ENCODE data around the gene SIPA1. TPM values are rescaled to one million over a fixed set of nuclear protein-coding genes. Genes with fewer than 3 reads are reported as not detected.
A peak's percentile ranks its signal among the peaks of the same experiment; 100 is the strongest.

The SIPA1 gene
- total and polyA plus RNA-seq, 8 donors: 40.5 to 107 (median 47.8) TPM

- Histone ChIP-seq H3K9me3 (no peaks in the 10 kb centered on the region), H3K27me3 (no peaks in the 10 kb centered on the region), H3K4me1 (peaks cover 32 to 54% of the 10 kb centered on the region in 2 donors), H3K4me3 (peak overlapping the region; percentile 42 to 55), H3K36me3 (peaks cover 0 to 80% of the 10 kb centered on the region in 2 donors), H3K27ac (peak overlapping the region; percentile 97 to 98)
- intact Hi-C loops (cut with DNase I): no loop called here
- DNase-seq (peak in 1 of 4 donors; percentile 64), ATAC-seq (peak; percentile 2)
- TF ChIP-seq, protein P1, sequence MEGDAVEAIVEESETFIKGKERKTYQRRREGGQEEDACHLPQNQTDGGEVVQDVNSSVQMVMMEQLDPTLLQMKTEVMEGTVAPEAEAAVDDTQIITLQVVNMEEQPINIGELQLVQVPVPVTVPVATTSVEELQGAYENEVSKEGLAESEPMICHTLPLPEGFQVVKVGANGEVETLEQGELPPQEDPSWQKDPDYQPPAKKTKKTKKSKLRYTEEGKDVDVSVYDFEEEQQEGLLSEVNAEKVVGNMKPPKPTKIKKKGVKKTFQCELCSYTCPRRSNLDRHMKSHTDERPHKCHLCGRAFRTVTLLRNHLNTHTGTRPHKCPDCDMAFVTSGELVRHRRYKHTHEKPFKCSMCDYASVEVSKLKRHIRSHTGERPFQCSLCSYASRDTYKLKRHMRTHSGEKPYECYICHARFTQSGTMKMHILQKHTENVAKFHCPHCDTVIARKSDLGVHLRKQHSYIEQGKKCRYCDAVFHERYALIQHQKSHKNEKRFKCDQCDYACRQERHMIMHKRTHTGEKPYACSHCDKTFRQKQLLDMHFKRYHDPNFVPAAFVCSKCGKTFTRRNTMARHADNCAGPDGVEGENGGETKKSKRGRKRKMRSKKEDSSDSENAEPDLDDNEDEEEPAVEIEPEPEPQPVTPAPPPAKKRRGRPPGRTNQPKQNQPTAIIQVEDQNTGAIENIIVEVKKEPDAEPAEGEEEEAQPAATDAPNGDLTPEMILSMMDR (IDR thresholded peaks at IDR 0.05): no peak
Observed at GRCh38 chr11:65651589-65652510, 13.9 kb downstream of the SIPA1 start.

GRCh38 chr11:65652511-65653228, 14.8 kb downstream of the SIPA1 start:
- peaks cover 0 to 80% of the 10 kb centered on the region in 2 donors for H3K36me3 ChIP-seq

DNA sequence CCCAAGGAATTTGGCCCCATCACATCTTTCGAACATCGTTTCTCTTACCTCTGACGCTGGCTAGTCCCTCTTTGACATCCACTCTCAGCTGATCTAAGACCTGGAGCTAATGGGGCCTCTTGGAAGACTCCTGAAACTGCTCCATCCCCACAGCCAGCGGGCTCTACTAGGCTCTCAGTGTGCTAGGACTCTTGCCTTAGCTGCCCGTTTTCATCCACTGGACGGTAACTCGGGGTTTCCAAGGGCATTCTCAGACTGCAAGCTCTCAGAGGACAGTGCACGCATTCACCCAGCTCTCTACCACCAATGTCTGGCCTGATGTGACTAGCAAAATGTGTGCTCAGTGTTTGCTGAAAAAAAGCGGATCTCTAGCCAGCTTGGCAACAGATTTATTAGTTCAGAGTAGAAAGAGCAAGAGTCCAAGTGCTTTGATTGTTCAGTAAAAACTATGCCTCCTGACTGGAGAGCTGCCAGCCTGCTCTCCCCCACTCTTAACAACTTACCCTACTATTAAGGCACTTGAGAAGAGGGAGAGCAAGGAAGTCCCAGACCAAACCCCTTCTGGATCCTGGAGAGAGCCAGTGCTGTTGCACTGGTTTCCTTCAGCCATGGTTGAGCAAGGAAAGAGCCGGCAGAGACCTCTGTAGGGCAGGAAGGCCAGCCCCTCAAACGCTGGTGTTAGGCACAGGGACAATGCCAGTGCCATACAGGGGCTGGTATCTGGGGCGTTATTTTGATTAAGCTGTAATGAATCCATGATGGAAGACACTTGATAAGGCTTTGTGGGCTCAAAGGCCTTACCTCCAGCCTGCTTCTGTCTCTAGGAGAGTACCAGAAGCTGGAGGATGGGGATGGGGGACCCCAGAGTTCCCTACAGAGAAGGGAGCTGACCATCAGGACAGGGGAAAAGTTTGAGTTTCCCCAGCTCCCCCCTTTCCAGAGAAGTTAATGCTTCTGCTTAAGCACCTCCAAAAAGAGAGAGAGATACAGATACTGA, 15.6 kb downstream of the SIPA1 start:
- Histone ChIP-seq H3K27me3 (no peaks in the 10 kb centered on the region), H3K9me3 (no peaks in the 10 kb centered on the region), H3K36me3 (peaks cover 0 to 80% of the 10 kb centered on the region in 2 donors), H3K27ac (peak overlapping the region; percentile 97 to 98), H3K4me1 (peaks cover 32 to 61% of the 10 kb centered on the region in 2 donors), H3K4me3 (peak overlapping the region; percentile 42 to 55)
- ATAC-seq (peak; percentile 15), DNase-seq (peak in 2 of 4 donors; percentile 55 to 82)
- TF ChIP-seq, protein P1 (IDR thresholded peaks at IDR 0.05): no peak
- intact Hi-C loops (cut with DNase I): no loop called here

More at GRCh38 chr11:65652511-65653228, 14.8 kb downstream of the SIPA1 start:
- Histone ChIP-seq H3K27me3 (no peaks in the 10 kb centered on the region), H3K9me3 (no peaks in the 10 kb centered on the region), H3K4me3 (peak overlapping the region; percentile 42 to 55), H3K4me1 (peaks cover 32 to 54% of the 10 kb centered on the region in 2 donors), H3K27ac (peak overlapping the region; percentile 97 to 98)
- ATAC-seq: peak; percentile 95
- TF ChIP-seq, protein P1 (IDR thresholded peaks at IDR 0.05): no peak
- intact Hi-C loops (cut with DNase I): no loop called here
- peak; percentile 94 to 99 (median 96) for DNase-seq

DNA sequence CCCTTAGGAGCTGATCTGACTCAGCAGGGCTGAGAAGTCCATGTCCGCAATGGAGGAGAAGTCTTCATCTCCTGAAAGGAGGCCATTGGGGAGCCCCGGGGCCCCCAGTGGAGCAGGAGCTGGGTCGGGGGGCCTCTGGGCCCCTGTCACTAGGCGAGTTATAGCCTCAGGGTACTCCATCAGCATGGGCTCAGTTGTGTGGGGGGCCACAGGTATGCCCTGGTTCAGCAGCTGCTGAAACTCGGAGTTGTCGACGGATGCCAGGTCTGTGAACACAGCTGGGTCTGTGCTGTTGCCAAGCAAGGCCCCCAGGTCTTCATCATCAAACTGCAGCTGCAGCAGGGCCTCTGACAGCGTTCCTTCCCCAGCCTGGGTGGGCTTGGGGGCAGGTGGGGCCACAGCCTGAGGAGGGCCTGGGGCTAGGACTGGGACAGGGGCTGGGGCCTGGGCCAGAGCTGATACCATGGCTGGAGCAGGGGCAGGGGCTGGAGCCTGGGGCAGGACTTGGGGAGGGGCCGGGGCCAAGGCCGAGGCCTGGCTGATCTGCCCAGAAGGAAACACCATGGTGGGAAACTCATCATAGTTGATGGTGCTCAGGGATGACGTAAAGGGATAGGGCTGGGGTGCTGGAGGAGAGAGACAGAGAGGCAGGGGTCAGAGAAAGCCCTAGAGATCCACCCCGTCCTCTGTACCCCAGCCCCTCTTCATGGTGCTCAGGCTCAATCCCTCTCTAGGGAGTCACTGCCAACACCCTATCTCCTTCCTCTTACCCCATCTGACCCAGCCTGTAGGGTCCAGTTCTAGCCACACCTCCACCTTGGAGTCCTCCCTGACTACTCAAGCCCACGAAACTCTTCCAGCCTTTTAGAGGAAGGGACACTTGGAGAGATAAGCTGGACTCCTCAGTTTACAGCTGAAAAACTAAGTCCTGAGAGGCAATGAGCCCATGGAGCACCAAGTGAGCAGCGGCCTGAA, 16.8 kb downstream of the SIPA1 start:
- intact Hi-C loops (cut with DNase I): no loop called here
- H3K27me3 ChIP-seq: no peaks in the 10 kb centered on the region
- DNase-seq (peak in 1 of 4 donors; percentile 32), ATAC-seq (no peak)
- no peak overlapping the region for H3K4me3 ChIP-seq
- H3K36me3 ChIP-seq: peaks cover 0 to 80% of the 10 kb centered on the region in 2 donors
- no peaks in the 10 kb centered on the region for H3K9me3 ChIP-seq
- TF ChIP-seq, protein P1 (IDR thresholded peaks at IDR 0.05): no peak
- peaks cover 32 to 67% of the 10 kb centered on the region in 2 donors for H3K4me1 ChIP-seq
- peak overlapping the region; percentile 97 to 98 for H3K27ac ChIP-seq
